CD8-positive, alpha-beta memory T cell (primary cell): ENCODE data around the gene DENND1A. TPM values are rescaled to one million over a fixed set of nuclear protein-coding genes. Genes with fewer than 3 reads are reported as not detected.
A peak's percentile ranks its signal among the peaks of the same experiment; 100 is the strongest.

ENCODE experiments used
- CTCF ChIA-PET: fragments of 350-600 bp; sonication (Branson Sonifier 250); formaldehyde crosslinking; loops from one replicate; lab custom pipeline; 2021; ENCODE audit warnings: antibody characterized with exemption; lab: Charles Lee
- POLR2A ChIA-PET: fragments of 350-600 bp; sonication (Branson Sonifier 250); formaldehyde crosslinking; loops from one replicate; lab custom pipeline; 2021; ENCODE audit warnings: antibody characterized with exemption; lab: Charles Lee
- DNase-seq, 5 donors: peaks; one replicate each; pipeline versions ENCODE4 v3.0.0 to v3.0.0-alpha.2; 2020 to 2022; ENCODE audit warnings: mixed read lengths in 1 of 5
- H3K27ac ChIP-seq: one replicate; pipeline ENCODE4 v1.7.0; 2013; ENCODE audit warnings: low read depth, mild to moderate bottlenecking, low read length, moderate library complexity
- H3K27me3 ChIP-seq: 2 replicates; pipeline ENCODE4 v1.7.0; 2013; ENCODE audit warnings: low read length, mild to moderate bottlenecking; ENCODE audit not compliant: insufficient read depth, poor library complexity, severe bottlenecking
- H3K36me3 ChIP-seq: 2 replicates; pipeline ENCODE4 v1.7.0; 2013; ENCODE audit warnings: mild to moderate bottlenecking, low read length, moderate library complexity; ENCODE audit not compliant: insufficient read depth
- H3K4me1 ChIP-seq: 2 replicates; pipeline ENCODE4 v1.7.0; 2013; ENCODE audit warnings: mild to moderate bottlenecking, low read length, moderate library complexity; ENCODE audit not compliant: insufficient read depth
- H3K4me3 ChIP-seq: 2 replicates; pipeline ENCODE4 v1.7.0; 2013; ENCODE audit warnings: mild to moderate bottlenecking, low read length
- H3K9me3 ChIP-seq: 2 replicates; pipeline ENCODE4 v1.7.0; 2013; ENCODE audit warnings: mild to moderate bottlenecking, low read length
- H3K27ac Mint-ChIP-seq, 8 donors: one replicate each; pipeline ENCODE4 v1.8.0; 2020 to 2021; ENCODE audit warnings: mixed read lengths in 8 of 8, mild to moderate bottlenecking in 6 of 8, inconsistent platforms in 3 of 8, moderate library complexity in 3 of 8
- H3K27me3 Mint-ChIP-seq, 2 donors: one replicate each; pipeline ENCODE4 v1.8.0; 2020 to 2021; ENCODE audit warnings: mixed read lengths in 2 of 2, mild to moderate bottlenecking in 1 of 2, moderate library complexity in 1 of 2
- H3K36me3 Mint-ChIP-seq, 3 donors: one replicate each; pipeline ENCODE4 v1.8.0; 2020 to 2021; ENCODE audit warnings: mixed read lengths in 3 of 3, inconsistent platforms in 1 of 3, mild to moderate bottlenecking in 1 of 3
- H3K4me1 Mint-ChIP-seq, 3 donors: one replicate each; pipeline ENCODE4 v1.8.0; 2020 to 2021; ENCODE audit warnings: mixed read lengths in 3 of 3, inconsistent platforms in 1 of 3, mild to moderate bottlenecking in 1 of 3
- H3K4me3 Mint-ChIP-seq, 7 donors: one replicate each; pipeline ENCODE4 v1.8.0; 2020 to 2021; ENCODE audit warnings: mixed read lengths in 7 of 7, mild to moderate bottlenecking in 6 of 7, moderate library complexity in 4 of 7, inconsistent platforms in 2 of 7
- H3K9me3 Mint-ChIP-seq, 5 donors: one replicate each; pipeline ENCODE4 v1.8.0; 2020 to 2022; ENCODE audit warnings: mixed read lengths in 5 of 5, mild to moderate bottlenecking in 3 of 5, moderate library complexity in 2 of 5, inconsistent platforms in 1 of 5
- polyA plus RNA-seq: library from polyadenylated mRNA; unstranded; fragments of 300-500 nt; fragmentation: Illumina TruSeq; gene quantifications from one replicate; pipeline ENCODE4 v1.2.3, GENCODE V29; 2021
- total RNA-seq, 2 experiments: library from RNA; stranded (reverse); gene quantifications; one replicate each; pipeline ENCODE4 v1.2.3, GENCODE V29; 2021

The DENND1A gene
- total and polyA plus RNA-seq, 3 experiments from 2014 or later, result 7.2 to 15.1 (median 15.0) TPM

- Histone ChIP-seq H3K27ac (no peak overlapping the region), H3K9me3 (no peaks in the 10 kb centered on the region), H3K36me3 (no peaks in the 10 kb centered on the region), H3K4me1 (no peaks in the 10 kb centered on the region), H3K4me3 (no peak overlapping the region), H3K27me3 (no peaks in the 10 kb centered on the region)
- Mint-ChIP-seq H3K27me3 (peaks cover 0 to 2% of the 10 kb centered on the region in 2 donors), H3K36me3 (no peaks in the 10 kb centered on the region), H3K9me3 (no peaks in the 10 kb centered on the region), H3K4me3 (peak overlapping the region in 5 of 7 donors; percentile 1 to 45 (median 8)), H3K27ac (peak overlapping the region in 6 of 8 donors; percentile 0 to 67 (median 34)), H3K4me1 (peaks cover 17 to 21% (median 20%) of the 10 kb centered on the region in 3 donors)
- ChIA-PET CTCF (no interaction called here), POLR2A (no interaction called here)
- peak in 1 of 5 donors; percentile 29 for DNase-seq
These were observed 154.3 kb downstream of the DENND1A start for GRCh38 chr9:123775289-123776284.

GRCh38 chr9:123773783-123774182, 156.1 kb downstream of the DENND1A start:
- Histone ChIP-seq H3K27me3 (no peaks in the 10 kb centered on the region), H3K4me1 (no peaks in the 10 kb centered on the region), H3K36me3 (no peaks in the 10 kb centered on the region), H3K27ac (no peak overlapping the region), H3K4me3 (no peak overlapping the region), H3K9me3 (no peaks in the 10 kb centered on the region)
- DNase-seq, result no peak
- Mint-ChIP-seq H3K27me3 (peaks cover 0 to 2% of the 10 kb centered on the region in 2 donors), H3K36me3 (no peaks in the 10 kb centered on the region), H3K9me3 (no peaks in the 10 kb centered on the region), H3K4me3 (no peak overlapping the region), H3K27ac (peak overlapping the region in 2 of 8 donors; percentile 33 to 35), H3K4me1 (peaks cover 20 to 26% (median 21%) of the 10 kb centered on the region in 3 donors)
- CTCF ChIA-PET, result no interaction called here
- POLR2A ChIA-PET, result no interaction called here

- Mint-ChIP-seq H3K4me1 (peaks cover 20 to 26% (median 21%) of the 10 kb centered on the region in 3 donors), H3K27ac (no peak overlapping the region), H3K36me3 (peaks cover 0 to under 1% (median 0%) of the 10 kb centered on the region in 3 donors), H3K4me3 (no peak overlapping the region), H3K9me3 (no peaks in the 10 kb centered on the region), H3K27me3 (peaks cover 0 to 2% of the 10 kb centered on the region in 2 donors)
- Histone ChIP-seq H3K36me3 (no peaks in the 10 kb centered on the region), H3K9me3 (no peaks in the 10 kb centered on the region), H3K4me3 (no peak overlapping the region), H3K27me3 (no peaks in the 10 kb centered on the region), H3K27ac (no peak overlapping the region), H3K4me1 (no peaks in the 10 kb centered on the region)
- no peak for DNase-seq
- ChIA-PET POLR2A (no interaction called here), CTCF (no interaction called here)
These were observed 157.0 kb downstream of the DENND1A start for GRCh38 chr9:123772967-123773366.

GRCh38 chr9:123772374-123772773, 157.6 kb downstream of the DENND1A start:
- no peak for DNase-seq
- Mint-ChIP-seq H3K9me3 (no peaks in the 10 kb centered on the region), H3K27me3 (peaks cover 0 to 2% of the 10 kb centered on the region in 2 donors), H3K4me1 (peaks cover 20 to 26% (median 21%) of the 10 kb centered on the region in 3 donors), H3K4me3 (no peak overlapping the region), H3K36me3 (peaks cover 0 to 2% (median 0%) of the 10 kb centered on the region in 3 donors), H3K27ac (no peak overlapping the region)
- POLR2A ChIA-PET, result no interaction called here
- no peaks in the 10 kb centered on the region for H3K36me3 ChIP-seq
- CTCF ChIA-PET, result no interaction called here
- no peaks in the 10 kb centered on the region for H3K4me1 ChIP-seq
- no peaks in the 10 kb centered on the region for H3K9me3 ChIP-seq
- H3K27ac ChIP-seq, result no peak overlapping the region
- H3K4me3 ChIP-seq, result no peak overlapping the region
- no peaks in the 10 kb centered on the region for H3K27me3 ChIP-seq

- Histone ChIP-seq H3K27me3 (no peaks in the 10 kb centered on the region), H3K9me3 (no peaks in the 10 kb centered on the region), H3K36me3 (no peaks in the 10 kb centered on the region), H3K4me1 (no peaks in the 10 kb centered on the region), H3K4me3 (no peak overlapping the region), H3K27ac (no peak overlapping the region)
- Mint-ChIP-seq H3K4me3 (no peak overlapping the region), H3K27ac (no peak overlapping the region), H3K4me1 (peaks cover 16 to 24% (median 21%) of the 10 kb centered on the region in 3 donors), H3K9me3 (no peaks in the 10 kb centered on the region), H3K27me3 (peaks cover 0 to 2% of the 10 kb centered on the region in 2 donors), H3K36me3 (peaks cover 0 to 3% (median 0%) of the 10 kb centered on the region in 3 donors)
- POLR2A ChIA-PET, result no interaction called here
- CTCF ChIA-PET, result interaction anchor here (0.6 kb wide), 1 partner anchor 68 kb away, joined by 3 read pairs; no protein-coding TSS in a partner anchor
- DNase-seq, result no peak
These were observed 158.2 kb downstream of the DENND1A start for GRCh38 chr9:123771690-123772089.

GRCh38 chr9:123769719-123770118, 160.2 kb downstream of the DENND1A start:
- Histone ChIP-seq H3K27me3 (no peaks in the 10 kb centered on the region), H3K4me3 (no peak overlapping the region), H3K9me3 (no peaks in the 10 kb centered on the region), H3K36me3 (no peaks in the 10 kb centered on the region), H3K4me1 (no peaks in the 10 kb centered on the region), H3K27ac (no peak overlapping the region)
- Mint-ChIP-seq H3K36me3 (peaks cover 0 to 10% (median 0%) of the 10 kb centered on the region in 3 donors), H3K27me3 (no peaks in the 10 kb centered on the region), H3K4me3 (no peak overlapping the region), H3K4me1 (peaks cover 0 to 7% (median 5%) of the 10 kb centered on the region in 3 donors), H3K9me3 (no peaks in the 10 kb centered on the region), H3K27ac (no peak overlapping the region)
- CTCF ChIA-PET, result no interaction called here
- no peak for DNase-seq
- POLR2A ChIA-PET, result no interaction called here

GRCh38 chr9:123763910-123764588, 165.9 kb downstream of the DENND1A start:
- Histone ChIP-seq H3K4me3 (no peak overlapping the region), H3K36me3 (no peaks in the 10 kb centered on the region), H3K27ac (no peak overlapping the region), H3K27me3 (no peaks in the 10 kb centered on the region), H3K4me1 (no peaks in the 10 kb centered on the region), H3K9me3 (no peaks in the 10 kb centered on the region)
- ChIA-PET CTCF (no interaction called here), POLR2A (no interaction called here)
- Mint-ChIP-seq H3K4me3 (no peak overlapping the region), H3K27ac (no peak overlapping the region), H3K4me1 (no peaks in the 10 kb centered on the region), H3K27me3 (no peaks in the 10 kb centered on the region), H3K36me3 (peaks cover 0 to 14% (median 0%) of the 10 kb centered on the region in 3 donors), H3K9me3 (no peaks in the 10 kb centered on the region)
- DNase-seq, result no peak
